Activated CD4-positive, alpha-beta memory T cell treated with anti-CD3 and anti-CD28 coated beads, Interleukin-2, amount 10 ng/mL, durations not matched to agents 7 days and 5 days (primary cell): ENCODE results near the gene CCDC9. TPM values are rescaled to one million over a fixed set of nuclear protein-coding genes. Genes with fewer than 3 reads are reported as not detected.
A peak's percentile ranks its signal among the peaks of the same experiment; 100 is the strongest.
"Not testable (repeated sequence)": the region's sequence is repeated elsewhere in the genome, so short reads cannot be mapped to it uniquely, and the experiment has no call there.

Source experiments
- CTCF ChIA-PET: fragments of 350-600 bp; sonication (Branson Sonifier 250); formaldehyde crosslinking; loops from one replicate; lab custom pipeline; 2021; ENCODE audit warnings: antibody characterized with exemption, inconsistent platforms; lab: Charles Lee
- POLR2A ChIA-PET: fragments of 350-600 bp; sonication (Branson Sonifier 250); formaldehyde crosslinking; loops from one replicate; lab custom pipeline; 2021; ENCODE audit warnings: antibody characterized with exemption; lab: Charles Lee
- DNase-seq: peaks from one replicate; pipeline ENCODE4 v3.0.0-alpha.2; 2020
- H3K27ac Mint-ChIP-seq: one replicate; pipeline ENCODE4 v1.8.0; 2021; ENCODE audit warnings: mild to moderate bottlenecking, mixed read lengths
- H3K27me3 Mint-ChIP-seq: one replicate; pipeline ENCODE4 v1.8.0; 2021; ENCODE audit warnings: mixed read lengths
- H3K36me3 Mint-ChIP-seq: one replicate; pipeline ENCODE4 v1.8.0; 2021; ENCODE audit warnings: low read depth, mixed read lengths
- H3K4me1 Mint-ChIP-seq: one replicate; pipeline ENCODE4 v1.8.0; 2021; ENCODE audit warnings: mixed read lengths
- H3K4me3 Mint-ChIP-seq: one replicate; pipeline ENCODE4 v1.8.0; 2021; ENCODE audit warnings: mild to moderate bottlenecking, mixed read lengths
- H3K9me3 Mint-ChIP-seq: one replicate; pipeline ENCODE4 v1.8.0; 2021; ENCODE audit warnings: mixed read lengths
- total RNA-seq, 2 experiments: library from RNA; stranded (reverse); gene quantifications; one replicate each; pipeline ENCODE4 v1.2.3, GENCODE V29; 2021

Gene CCDC9
- total RNA-seq, 2 experiments from 2014 or later, result 29.9 to 30.2 TPM

DNA sequence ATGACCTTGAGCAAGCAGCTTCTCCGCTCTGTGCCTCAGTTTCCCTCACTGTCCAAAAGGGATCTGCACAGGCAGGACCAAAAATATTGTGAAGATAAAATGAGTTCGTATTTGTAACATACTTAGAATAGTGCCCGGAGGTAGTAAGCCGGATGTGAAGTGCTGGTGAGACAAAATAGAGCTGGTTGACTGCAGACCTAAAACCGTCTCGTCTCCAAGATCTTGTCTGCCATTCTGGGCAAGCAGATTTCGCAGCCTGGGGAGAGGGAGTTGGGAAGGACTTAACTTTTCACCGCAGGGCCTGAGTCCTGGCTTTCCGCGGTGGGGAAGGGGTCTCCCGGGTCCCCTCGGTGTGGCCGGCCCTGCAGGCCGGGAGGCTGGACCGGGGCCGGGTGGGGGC, 17.2 kb upstream of the CCDC9 start:
- POLR2A ChIA-PET, result interaction anchor here (0.9 to 2.7 kb wide), 10 partner anchors 10 to 638 kb away, joined by 3 to 18 read pairs (median 4); partner anchors contain the start of genes CALM3, CCDC9, SAE1 and ZC3H4
- Mint-ChIP-seq H3K9me3 (no peaks in the 10 kb centered on the region), H3K27ac (peak overlapping the region; percentile 12), H3K36me3 (no peaks in the 10 kb centered on the region), H3K4me1 (peaks cover 16% of the 10 kb centered on the region), H3K27me3 (peaks cover 11% of the 10 kb centered on the region), H3K4me3 (peak overlapping the region; percentile 59)
- no peak for DNase-seq
- CTCF ChIA-PET, result interaction anchor here (1.0 to 1.5 kb wide), 3 partner anchors 8 to 28 kb away, joined by 3 to 5 read pairs (median 3); no protein-coding TSS in a partner anchor

GRCh38 chr19:47239610-47240296, 16.6 kb upstream of the CCDC9 start:
- peaks cover 22% of the 10 kb centered on the region for H3K4me1 Mint-ChIP-seq
- H3K4me3 Mint-ChIP-seq, result no peak overlapping the region
- DNase-seq, result peak; percentile 61
- POLR2A ChIA-PET, result interaction anchor here (0.9 to 2.7 kb wide), 12 partner anchors 8 to 639 kb away, joined by 3 to 18 read pairs (median 4); partner anchors contain the start of genes CALM3, CCDC9, SAE1 and ZC3H4
- H3K9me3 Mint-ChIP-seq, result no peaks in the 10 kb centered on the region
- peaks cover 11% of the 10 kb centered on the region for H3K27me3 Mint-ChIP-seq
- no peaks in the 10 kb centered on the region for H3K36me3 Mint-ChIP-seq
- no peak overlapping the region for H3K27ac Mint-ChIP-seq
- CTCF ChIA-PET, result interaction anchor here (1.4 to 1.5 kb wide), 2 partner anchors 8 to 29 kb away, joined by 3 read pairs; no protein-coding TSS in a partner anchor

DNA sequence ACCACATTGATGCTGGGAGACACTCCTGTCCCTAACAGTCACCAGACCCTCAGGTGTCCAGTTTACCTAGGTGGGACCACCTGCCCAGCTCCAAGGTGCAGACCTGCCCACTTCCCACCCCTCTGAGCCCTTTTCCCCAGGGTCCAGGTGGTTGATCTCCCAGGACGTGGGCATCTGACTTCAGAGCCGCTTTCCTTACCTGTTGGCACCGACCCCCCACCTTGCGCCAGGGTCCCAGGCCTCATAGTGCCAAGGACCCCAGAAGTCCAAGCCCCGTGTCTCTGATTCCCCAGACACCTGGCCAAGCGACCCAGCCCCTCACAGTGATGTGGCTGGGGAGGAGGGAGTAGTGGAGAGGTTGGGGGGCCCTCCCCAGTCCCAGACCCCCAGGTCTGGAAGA, 15.8 kb upstream of the CCDC9 start:
- Mint-ChIP-seq H3K4me1 (peaks cover 30% of the 10 kb centered on the region), H3K9me3 (no peaks in the 10 kb centered on the region), H3K36me3 (no peaks in the 10 kb centered on the region), H3K27me3 (peaks cover 11% of the 10 kb centered on the region), H3K27ac (no peak overlapping the region), H3K4me3 (no peak overlapping the region)
- ChIA-PET POLR2A (interaction anchor here (1.0 to 2.1 kb wide), 6 partner anchors 8 to 29 kb away, joined by 3 to 13 read pairs (median 7); partner anchors contain the start of gene CCDC9), CTCF (interaction anchor here (1.4 kb wide), 1 partner anchor 30 kb away, joined by 3 read pairs; no protein-coding TSS in a partner anchor)
- no peak for DNase-seq

GRCh38 chr19:47240996-47241918, 15.1 kb upstream of the CCDC9 start:
- ChIA-PET POLR2A (interaction anchor here (1.0 to 2.1 kb wide), 5 partner anchors 9 to 30 kb away, joined by 3 to 13 read pairs (median 9); partner anchors contain the start of gene CCDC9), CTCF (no interaction called here)
- peak; percentile 86 for DNase-seq
- H3K36me3 Mint-ChIP-seq, result no peaks in the 10 kb centered on the region
- H3K9me3 Mint-ChIP-seq, result no peaks in the 10 kb centered on the region
- H3K4me1 Mint-ChIP-seq, result peaks cover 30% of the 10 kb centered on the region
- H3K4me3 Mint-ChIP-seq, result no peak overlapping the region
- H3K27me3 Mint-ChIP-seq, result peaks cover 11% of the 10 kb centered on the region
- H3K27ac Mint-ChIP-seq, result no peak overlapping the region

GRCh38 chr19:47241919-47242577, 14.3 kb upstream of the CCDC9 start:
- no peaks in the 10 kb centered on the region for H3K9me3 Mint-ChIP-seq
- no peak overlapping the region for H3K4me3 Mint-ChIP-seq
- H3K27ac Mint-ChIP-seq, result no peak overlapping the region
- H3K36me3 Mint-ChIP-seq, result no peaks in the 10 kb centered on the region
- peaks cover 30% of the 10 kb centered on the region for H3K4me1 Mint-ChIP-seq
- no peak for DNase-seq
- POLR2A ChIA-PET, result interaction anchor here (1.0 to 6.2 kb wide), 8 partner anchors 9 to 85 kb away, joined by 3 to 110 read pairs (median 11); partner anchors contain the start of gene CCDC9
- CTCF ChIA-PET, result interaction anchor here (1.0 to 6.1 kb wide), 2 partner anchors 15 to 16 kb away, joined by 3 to 134 read pairs; partner anchors contain the start of gene CCDC9
- peaks cover 11% of the 10 kb centered on the region for H3K27me3 Mint-ChIP-seq

DNA sequence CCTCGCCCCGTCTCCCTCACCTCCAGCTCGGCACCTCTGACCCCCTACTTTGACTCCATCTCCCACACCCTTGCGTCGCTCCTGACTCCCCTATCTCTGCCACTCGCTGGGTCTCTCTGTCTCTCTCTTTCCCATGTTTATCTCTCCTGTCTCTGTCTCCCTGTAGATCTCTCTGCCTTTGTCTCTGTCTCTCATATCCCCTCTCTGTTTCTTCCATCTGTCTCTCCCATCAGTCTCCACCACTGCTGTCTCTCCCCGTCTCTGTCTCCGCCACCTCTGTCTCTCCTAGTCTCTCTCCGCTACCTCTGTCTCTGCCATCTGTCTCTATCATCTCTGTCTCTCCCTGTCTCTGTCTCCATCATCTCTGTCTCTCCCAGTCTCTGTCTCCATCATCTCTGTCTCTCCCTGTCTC, 13.0 kb upstream of the CCDC9 start:
- Mint-ChIP-seq H3K27me3 (peaks cover 9% of the 10 kb centered on the region), H3K4me3 (peak overlapping the region; percentile 70), H3K36me3 (no peaks in the 10 kb centered on the region), H3K4me1 (peaks cover 33% of the 10 kb centered on the region), H3K9me3 (no peaks in the 10 kb centered on the region), H3K27ac (peak overlapping the region; percentile 87)
- CTCF ChIA-PET, result interaction anchor here (0.7 to 6.4 kb wide), 15 partner anchors 10 to 289 kb away, joined by 3 to 361 read pairs (median 13); partner anchors contain the start of genes CCDC9, INAFM1 and SAE1
- DNase-seq, result no peak
- POLR2A ChIA-PET, result interaction anchor here (1.1 to 6.2 kb wide), 8 partner anchors 11 to 131 kb away, joined by 5 to 110 read pairs (median 28); partner anchors contain the start of genes CCDC9, SAE1 and ZC3H4

GRCh38 chr19:47243776-47244547, 12.4 kb upstream of the CCDC9 start:
- Mint-ChIP-seq H3K27me3 (peaks cover 7% of the 10 kb centered on the region), H3K36me3 (no peaks in the 10 kb centered on the region), H3K27ac (peak overlapping the region; percentile 87), H3K4me1 (peaks cover 30% of the 10 kb centered on the region), H3K4me3 (peak overlapping the region; percentile 70), H3K9me3 (no peaks in the 10 kb centered on the region)
- CTCF ChIA-PET, result interaction anchor here (0.6 to 6.4 kb wide), 53 partner anchors 9 to 528 kb away, joined by 3 to 361 read pairs (median 6); partner anchors contain the start of genes AP2S1, CCDC9, DHX34 and INAFM1
- POLR2A ChIA-PET, result interaction anchor here (0.7 to 6.2 kb wide), 18 partner anchors 11 to 459 kb away, joined by 3 to 110 read pairs (median 8); partner anchors contain the start of genes CCDC9, INAFM1, SAE1 and ZC3H4
- peak; percentile 94 for DNase-seq

DNA sequence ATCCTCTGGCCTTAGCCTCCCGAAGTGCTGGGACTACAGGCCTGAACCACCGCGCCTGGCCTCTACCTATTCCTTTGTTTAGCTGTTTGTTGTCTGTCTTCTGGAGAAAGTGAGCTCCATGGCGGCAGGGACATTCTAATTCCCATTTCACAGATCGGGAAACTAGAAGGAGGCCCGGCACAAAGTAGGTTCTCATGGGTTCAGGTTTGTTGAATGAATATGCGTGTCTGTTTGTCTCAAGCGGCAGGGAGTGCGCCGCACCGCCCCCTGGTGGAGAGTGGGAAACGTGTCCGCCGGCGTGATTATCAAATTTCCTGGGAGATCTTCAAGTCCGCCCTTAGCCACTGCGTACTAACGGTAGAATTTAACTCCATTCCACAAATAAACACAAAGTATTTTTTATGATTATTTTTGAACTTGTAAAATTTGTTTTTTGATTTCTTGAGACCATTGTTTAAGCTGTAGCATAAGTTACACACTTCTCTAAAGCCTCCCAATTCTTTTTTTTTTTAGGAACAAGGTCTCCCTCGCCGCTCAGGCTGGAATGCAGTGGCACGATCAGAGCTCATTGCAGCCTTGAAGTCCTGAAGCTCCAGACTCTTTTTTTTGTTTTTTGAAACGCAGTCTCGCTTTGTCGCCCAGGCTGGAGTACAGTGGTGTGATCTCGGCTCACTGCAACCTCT, 8.9 kb upstream of the CCDC9 start:
- H3K9me3 Mint-ChIP-seq, result no peaks in the 10 kb centered on the region
- CTCF ChIA-PET, result interaction anchor here (0.7 to 6.4 kb wide), 25 partner anchors 9 to 234 kb away, joined by 3 to 361 read pairs (median 6); partner anchors contain the start of genes CCDC9, INAFM1, SAE1 and ZC3H4
- DNase-seq, result peak; percentile 84
- H3K4me1 Mint-ChIP-seq, result peaks cover 30% of the 10 kb centered on the region
- no peak overlapping the region for H3K27ac Mint-ChIP-seq
- no peaks in the 10 kb centered on the region for H3K36me3 Mint-ChIP-seq
- no peak overlapping the region for H3K4me3 Mint-ChIP-seq
- H3K27me3 Mint-ChIP-seq, result no peaks in the 10 kb centered on the region
- POLR2A ChIA-PET, result interaction anchor here (0.6 to 6.2 kb wide), 6 partner anchors 9 to 141 kb away, joined by 3 to 110 read pairs (median 6); partner anchors contain the start of genes CCDC9 and SAE1

DNA sequence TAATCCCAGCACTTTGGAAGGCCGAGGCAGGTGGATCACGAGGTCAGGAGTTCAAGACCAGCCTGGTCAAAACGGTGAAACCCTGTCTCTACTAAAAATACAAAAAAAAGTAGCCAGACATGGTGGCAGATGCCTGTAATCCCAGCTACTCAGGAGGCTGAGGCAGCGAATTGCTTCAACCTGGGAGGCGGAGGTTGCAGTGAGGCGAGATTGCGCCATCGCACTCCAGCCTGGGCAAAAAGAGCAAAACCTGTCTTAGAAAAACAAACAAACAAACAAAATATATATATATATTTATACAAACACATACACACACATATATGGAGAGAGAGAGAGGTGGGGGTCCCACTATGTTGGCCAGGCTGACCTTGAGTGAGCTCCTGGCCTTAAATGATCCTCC, 3.3 kb upstream of the CCDC9 start:
- not testable (repeated sequence) for H3K27me3 Mint-ChIP-seq, H3K9me3 Mint-ChIP-seq, H3K36me3 Mint-ChIP-seq, H3K4me3 Mint-ChIP-seq, DNase-seq, H3K27ac Mint-ChIP-seq
- ChIA-PET CTCF (interaction anchor here (2.4 kb wide), 1 partner anchor 9 kb away, joined by 13 read pairs; no protein-coding TSS in a partner anchor), POLR2A (interaction anchor here (3.9 kb wide), 1 partner anchor 8 kb away, joined by 36 read pairs; no protein-coding TSS in a partner anchor)
- peaks cover 17% of the 10 kb centered on the region for H3K4me1 Mint-ChIP-seq

GRCh38 chr19:47253467-47253881, 2.9 kb upstream of the CCDC9 start:
- DNase-seq, result no peak
- Mint-ChIP-seq H3K9me3 (no peaks in the 10 kb centered on the region), H3K27ac (no peak overlapping the region), H3K36me3 (peaks cover 9% of the 10 kb centered on the region), H3K27me3 (no peaks in the 10 kb centered on the region), H3K4me1 (peaks cover 21% of the 10 kb centered on the region), H3K4me3 (no peak overlapping the region)
- ChIA-PET POLR2A (interaction anchor here (3.9 kb wide), 1 partner anchor 9 kb away, joined by 36 read pairs; no protein-coding TSS in a partner anchor), CTCF (interaction anchor here (0.7 to 2.4 kb wide), 2 partner anchors 9 to 28 kb away, joined by 3 to 13 read pairs; no protein-coding TSS in a partner anchor)
